Trophoblast cell (in vitro differentiated cells and primary cell): ENCODE measurements around the gene KIF16B.

Experiments
- DNase-seq, 2 donors: peaks; one replicate each; pipeline ENCODE4 v3.0.0-alpha.2; 2016
- H2AFZ ChIP-seq: 2 replicates; pipeline ENCODE4 v1.6.1; 2013; ENCODE audit warnings: low read length, moderate library complexity, mild to moderate bottlenecking; ENCODE audit not compliant: insufficient read depth, poor library complexity
- H2AK5ac ChIP-seq: 2 replicates; pipeline ENCODE4 v1.6.1; 2013; ENCODE audit warnings: mild to moderate bottlenecking, low read length
- H2BK120ac ChIP-seq: 2 replicates; pipeline ENCODE4 v1.6.1; 2013; ENCODE audit warnings: low read length, mild to moderate bottlenecking, moderate library complexity; ENCODE audit not compliant: insufficient read depth, poor library complexity
- H2BK12ac ChIP-seq: 2 replicates; pipeline ENCODE4 v1.6.1; 2013; ENCODE audit warnings: mild to moderate bottlenecking, low read length, moderate library complexity
- H2BK5ac ChIP-seq: 2 replicates; pipeline ENCODE4 v1.6.1; 2013; ENCODE audit warnings: low read length, low read depth, moderate library complexity, mild to moderate bottlenecking; ENCODE audit not compliant: poor library complexity
- H3K14ac ChIP-seq: 2 replicates; pipeline ENCODE4 v1.6.1; 2013; ENCODE audit warnings: mild to moderate bottlenecking, low read length
- H3K18ac ChIP-seq: 2 replicates; pipeline ENCODE4 v1.6.1; 2013; ENCODE audit warnings: mild to moderate bottlenecking, low read length
- H3K23ac ChIP-seq: 2 replicates; pipeline ENCODE4 v1.6.1; 2013; ENCODE audit warnings: low read length
- H3K27ac ChIP-seq: 2 replicates; pipeline ENCODE4 v1.5.1; 2013; ENCODE audit warnings: low read depth, mild to moderate bottlenecking, inconsistent platforms, low read length, moderate library complexity
- H3K27me3 ChIP-seq: 2 replicates; pipeline ENCODE4 v1.6.1; 2013; ENCODE audit warnings: inconsistent platforms, mild to moderate bottlenecking, low read length, moderate library complexity; ENCODE audit not compliant: insufficient read depth
- H3K36me3 ChIP-seq, 2 experiments: 1 replicate in 1 of 2; 2 replicates in 1 of 2; pipeline ENCODE4 v1.6.1; 2013; ENCODE audit warnings: low read length in 2 of 2, mild to moderate bottlenecking in 2 of 2, moderate library complexity in 1 of 2; ENCODE audit not compliant: insufficient read depth in 2 of 2, control insufficient read depth in 1 of 2
- H3K4ac ChIP-seq: 2 replicates; pipeline ENCODE4 v1.6.1; 2013; ENCODE audit warnings: low read depth, mild to moderate bottlenecking, low read length, moderate library complexity
- H3K4me1 ChIP-seq, 2 experiments: 1 replicate in 1 of 2; 2 replicates in 1 of 2; pipeline ENCODE4 v1.6.1; 2013; ENCODE audit warnings: low read length in 2 of 2, mild to moderate bottlenecking in 2 of 2, moderate library complexity in 1 of 2; ENCODE audit not compliant: insufficient read depth in 2 of 2, control insufficient read depth in 1 of 2
- H3K4me2 ChIP-seq: 2 replicates; pipeline ENCODE4 v1.6.1; 2013; ENCODE audit warnings: inconsistent platforms, mild to moderate bottlenecking, low read length, moderate library complexity
- H3K4me3 ChIP-seq: 2 replicates; pipeline ENCODE4 v1.5.1; 2013; ENCODE audit warnings: mild to moderate bottlenecking, low read depth, low read length, inconsistent platforms
- H3K79me1 ChIP-seq: one replicate; pipeline ENCODE4 v1.6.1; 2013; ENCODE audit warnings: low read length
- H3K79me2 ChIP-seq: 2 replicates; pipeline ENCODE4 v1.6.1; 2013; ENCODE audit warnings: low read length, mild to moderate bottlenecking; ENCODE audit not compliant: control insufficient read depth, insufficient read depth, poor library complexity
- H3K9ac ChIP-seq: 2 replicates; pipeline ENCODE4 v1.6.1; 2013; ENCODE audit warnings: mild to moderate bottlenecking, low read length
- H3K9me3 ChIP-seq: 2 replicates; pipeline ENCODE4 v1.6.1; 2013; ENCODE audit warnings: low read depth, mild to moderate bottlenecking, control low read depth, inconsistent platforms, low read length; ENCODE audit not compliant: insufficient read depth
- H4K12ac ChIP-seq: 2 replicates; pipeline ENCODE4 v1.6.1; 2013; ENCODE audit warnings: low read depth, mild to moderate bottlenecking, low read length, moderate library complexity
- H4K8ac ChIP-seq: 2 replicates; pipeline ENCODE4 v1.6.1; 2013; ENCODE audit warnings: low read depth, mild to moderate bottlenecking, low read length, moderate library complexity
- H4K91ac ChIP-seq: one replicate; pipeline ENCODE4 v1.6.1; 2013; ENCODE audit warnings: low read depth, mild to moderate bottlenecking, low read length, moderate library complexity
- WGBS: extraction: QIAGEN DNeasy Blood & Tissue Kit; methylation state at CpG from one replicate; pipeline ENCODE4 v1.1.7; 2013; ENCODE audit warnings: missing lambda C conversion rate; ENCODE audit not compliant: insufficient read length, insufficient coverage; ENCODE audit errors: extremely low coverage; 5-methylcytosine and 5-hydroxymethylcytosine counted together

Gene KIF16B

DNA sequence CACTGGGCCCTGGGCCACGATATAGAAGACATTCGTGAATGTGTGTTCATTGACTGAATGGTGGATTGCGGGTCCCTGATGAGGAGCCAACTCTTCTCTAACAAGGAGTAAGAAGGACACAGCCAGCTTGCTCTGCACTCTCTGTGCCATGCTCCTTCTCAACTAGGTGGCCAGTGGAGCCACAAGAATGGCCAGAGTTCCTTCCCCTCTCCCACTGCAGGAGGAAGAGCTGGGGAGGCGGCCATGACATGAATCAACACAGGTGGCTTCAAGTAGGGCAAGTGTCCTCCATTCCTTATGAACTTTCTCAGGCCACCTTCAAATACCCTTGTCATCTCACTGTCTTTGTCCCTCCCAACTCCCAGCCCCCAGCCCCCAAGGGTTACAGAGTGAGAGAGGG is 305.7 kb downstream of the KIF16B start:
- no peak overlapping the region for H3K23ac ChIP-seq
- no CpG with 5 or more reads among the region's 4 CpGs for WGBS
- no peaks in the 10 kb centered on the region for H3K27me3 ChIP-seq
- no peak overlapping the region for H3K4me2 ChIP-seq
- H2BK5ac ChIP-seq, result no peak overlapping the region
- H3K18ac ChIP-seq, result no peak overlapping the region
- no peak for DNase-seq
- H3K27ac ChIP-seq, result no peak overlapping the region
- no peak overlapping the region for H4K12ac ChIP-seq
- H2AFZ ChIP-seq, result no peak overlapping the region
- no peak overlapping the region for H3K9ac ChIP-seq
- H2BK12ac ChIP-seq, result no peak overlapping the region
- no peak overlapping the region for H2AK5ac ChIP-seq
- H3K4me3 ChIP-seq, result peak overlapping the region; percentile 6
- no peaks in the 10 kb centered on the region for H3K4me1 ChIP-seq
- no peak overlapping the region for H3K14ac ChIP-seq
- no peaks in the 10 kb centered on the region for H3K79me1 ChIP-seq
- no peak overlapping the region for H4K8ac ChIP-seq
- no peaks in the 10 kb centered on the region for H3K36me3 ChIP-seq
- H2BK120ac ChIP-seq, result no peak overlapping the region
- H3K79me2 ChIP-seq, result no peaks in the 10 kb centered on the region
- H4K91ac ChIP-seq, result no peak overlapping the region
- no peak overlapping the region for H3K4ac ChIP-seq
- H3K9me3 ChIP-seq, result peaks cover 11% of the 10 kb centered on the region

DNA sequence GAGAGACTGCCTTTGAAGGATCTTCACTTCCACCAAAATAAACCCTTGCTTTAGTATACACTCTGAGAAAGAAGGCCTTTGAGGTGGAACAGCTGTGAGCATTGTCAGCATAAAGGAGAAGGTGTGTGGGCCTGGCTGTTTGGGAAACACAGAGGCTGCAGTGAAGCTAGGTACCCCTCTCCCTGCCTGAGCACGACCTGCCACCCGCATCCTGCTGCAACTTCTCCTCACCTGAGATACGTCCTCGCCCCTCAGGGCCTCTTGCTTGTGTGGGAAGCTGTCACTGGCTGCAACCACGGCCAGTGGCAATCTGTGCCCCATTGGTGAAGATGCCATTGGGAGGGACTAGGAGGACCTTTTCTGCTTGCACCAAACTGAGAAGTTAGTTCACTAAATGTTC is 307.9 kb downstream of the KIF16B start:
- H3K4me2 ChIP-seq, result no peak overlapping the region
- no peak overlapping the region for H2BK120ac ChIP-seq
- H3K27ac ChIP-seq, result no peak overlapping the region
- no CpG with 5 or more reads among the region's 5 CpGs for WGBS
- H3K79me2 ChIP-seq, result no peaks in the 10 kb centered on the region
- no peak overlapping the region for H3K9ac ChIP-seq
- H3K4me1 ChIP-seq, result no peaks in the 10 kb centered on the region
- peaks cover 11% of the 10 kb centered on the region for H3K9me3 ChIP-seq
- H2AK5ac ChIP-seq, result no peak overlapping the region
- H3K23ac ChIP-seq, result no peak overlapping the region
- H2BK5ac ChIP-seq, result no peak overlapping the region
- H2AFZ ChIP-seq, result no peak overlapping the region
- no peak overlapping the region for H4K8ac ChIP-seq
- H3K79me1 ChIP-seq, result no peaks in the 10 kb centered on the region
- H3K36me3 ChIP-seq, result no peaks in the 10 kb centered on the region
- no peak overlapping the region for H3K4ac ChIP-seq
- no peak for DNase-seq
- H3K27me3 ChIP-seq, result no peaks in the 10 kb centered on the region
- H3K18ac ChIP-seq, result no peak overlapping the region
- H3K4me3 ChIP-seq, result no peak overlapping the region
- H4K12ac ChIP-seq, result no peak overlapping the region
- no peak overlapping the region for H4K91ac ChIP-seq
- no peak overlapping the region for H2BK12ac ChIP-seq
- no peak overlapping the region for H3K14ac ChIP-seq

DNA sequence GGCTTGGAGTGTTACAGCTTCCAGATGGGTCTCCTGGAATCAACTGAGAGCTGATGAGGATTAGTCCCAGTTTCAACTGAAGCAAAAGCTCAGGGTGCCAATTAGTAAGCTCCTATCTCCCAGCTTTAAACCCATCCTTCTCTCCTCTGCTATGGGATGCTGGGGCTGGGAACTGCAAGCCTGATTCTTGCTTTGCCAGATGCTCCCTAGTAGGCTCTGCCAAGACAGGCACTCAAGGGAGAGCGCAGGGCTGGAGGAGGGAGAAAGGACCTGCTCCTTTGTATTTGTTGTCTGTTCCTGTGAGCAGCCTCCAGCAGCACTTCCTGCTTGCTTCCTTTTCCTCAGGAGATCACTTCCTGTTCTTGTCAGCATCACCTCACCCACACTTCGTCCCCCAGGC is 309.7 kb downstream of the KIF16B start:
- H2AFZ ChIP-seq, result no peak overlapping the region
- H2BK120ac ChIP-seq, result no peak overlapping the region
- no peak overlapping the region for H4K8ac ChIP-seq
- no peak overlapping the region for H2BK5ac ChIP-seq
- H3K23ac ChIP-seq, result no peak overlapping the region
- H4K91ac ChIP-seq, result no peak overlapping the region
- no peak overlapping the region for H3K18ac ChIP-seq
- no peak overlapping the region for H4K12ac ChIP-seq
- H3K4ac ChIP-seq, result no peak overlapping the region
- H3K9ac ChIP-seq, result no peak overlapping the region
- no peak overlapping the region for H2BK12ac ChIP-seq
- H3K27me3 ChIP-seq, result no peaks in the 10 kb centered on the region
- no peak overlapping the region for H3K4me2 ChIP-seq
- H3K4me1 ChIP-seq, result no peaks in the 10 kb centered on the region
- no peak overlapping the region for H3K27ac ChIP-seq
- no peaks in the 10 kb centered on the region for H3K79me1 ChIP-seq
- H3K4me3 ChIP-seq, result no peak overlapping the region
- H2AK5ac ChIP-seq, result no peak overlapping the region
- no peak for DNase-seq
- peaks cover 11% of the 10 kb centered on the region for H3K9me3 ChIP-seq
- H3K36me3 ChIP-seq, result no peaks in the 10 kb centered on the region
- no peak overlapping the region for H3K14ac ChIP-seq
- no peaks in the 10 kb centered on the region for H3K79me2 ChIP-seq
- no CpG with 5 or more reads among the region's 2 CpGs for WGBS

DNA sequence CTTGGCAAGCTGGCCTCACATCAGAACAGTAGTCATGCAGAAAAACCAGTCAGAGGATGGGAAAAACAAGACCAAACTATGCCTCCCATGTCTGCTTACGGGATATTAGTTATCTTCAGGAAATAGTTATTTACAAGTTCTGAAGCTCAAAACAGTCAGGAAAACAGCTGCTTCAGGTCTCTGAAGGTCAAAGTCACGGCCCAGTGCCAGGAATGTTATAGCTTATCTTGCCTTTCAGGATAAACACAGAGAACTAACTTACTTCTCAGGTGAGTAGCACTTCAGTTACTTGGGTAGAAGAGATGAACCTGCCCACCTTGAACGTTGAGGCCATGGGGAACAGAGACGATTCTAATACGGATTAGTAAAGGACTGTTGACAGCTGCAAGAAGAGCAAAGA is 310.7 kb downstream of the KIF16B start:
- Histone ChIP-seq H3K18ac (no peak overlapping the region), H3K14ac (no peak overlapping the region), H3K9ac (no peak overlapping the region), H2BK120ac (no peak overlapping the region), H2AK5ac (no peak overlapping the region), H3K23ac (no peak overlapping the region), H3K27ac (no peak overlapping the region), H3K27me3 (no peaks in the 10 kb centered on the region), H2AFZ (no peak overlapping the region), H2BK12ac (no peak overlapping the region), H4K12ac (no peak overlapping the region), H4K8ac (no peak overlapping the region), H3K4me3 (no peak overlapping the region), H3K36me3 (no peaks in the 10 kb centered on the region), H3K79me2 (no peaks in the 10 kb centered on the region), H3K4me2 (no peak overlapping the region), H4K91ac (no peak overlapping the region), H3K79me1 (no peaks in the 10 kb centered on the region), H3K4ac (no peak overlapping the region), H2BK5ac (no peak overlapping the region), H3K9me3 (peaks cover 9% of the 10 kb centered on the region), H3K4me1 (no peaks in the 10 kb centered on the region)
- no peak for DNase-seq
- WGBS, result no CpG with 5 or more reads among the region's 5 CpGs
